ENCODE results near the gene TMEM271.

The TMEM271 gene

DNA sequence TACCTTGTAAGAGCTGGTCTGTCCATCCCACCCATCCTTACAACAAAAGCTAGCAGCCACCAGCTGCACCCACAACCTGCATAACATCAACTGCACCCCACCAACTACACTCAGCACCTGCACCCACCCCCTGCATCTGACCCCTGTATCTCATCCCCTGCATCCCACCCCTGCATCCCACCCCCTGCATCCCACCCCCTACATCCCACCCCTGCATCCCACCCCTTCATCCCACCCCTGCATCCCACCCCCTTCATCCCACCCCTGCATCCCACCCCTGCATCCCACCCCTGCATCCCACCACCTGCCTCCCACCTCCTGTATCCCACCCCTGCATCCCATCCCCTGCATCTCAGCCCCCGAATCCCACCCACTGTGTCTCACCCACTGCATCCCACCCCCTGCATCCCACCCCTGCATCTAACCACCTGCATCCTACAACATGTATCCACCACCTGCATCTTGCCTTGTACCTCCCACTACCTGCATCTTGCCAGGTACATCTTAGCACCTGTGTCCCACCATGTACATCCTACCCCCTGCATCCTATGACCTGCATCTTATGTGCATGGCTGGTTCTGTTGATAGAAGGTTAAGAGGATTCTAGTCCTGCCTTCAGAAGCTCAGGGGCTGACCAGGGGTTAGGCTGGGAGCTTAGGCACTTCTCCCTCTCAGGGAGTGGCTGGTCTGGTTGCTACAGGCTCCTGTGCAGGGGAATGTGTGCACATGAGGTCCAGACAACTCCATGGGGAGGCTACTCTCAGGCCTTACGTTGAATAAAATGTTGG is 9.4 kb downstream of the TMEM271 start:
- TF ChIP-seq, protein P1, sequence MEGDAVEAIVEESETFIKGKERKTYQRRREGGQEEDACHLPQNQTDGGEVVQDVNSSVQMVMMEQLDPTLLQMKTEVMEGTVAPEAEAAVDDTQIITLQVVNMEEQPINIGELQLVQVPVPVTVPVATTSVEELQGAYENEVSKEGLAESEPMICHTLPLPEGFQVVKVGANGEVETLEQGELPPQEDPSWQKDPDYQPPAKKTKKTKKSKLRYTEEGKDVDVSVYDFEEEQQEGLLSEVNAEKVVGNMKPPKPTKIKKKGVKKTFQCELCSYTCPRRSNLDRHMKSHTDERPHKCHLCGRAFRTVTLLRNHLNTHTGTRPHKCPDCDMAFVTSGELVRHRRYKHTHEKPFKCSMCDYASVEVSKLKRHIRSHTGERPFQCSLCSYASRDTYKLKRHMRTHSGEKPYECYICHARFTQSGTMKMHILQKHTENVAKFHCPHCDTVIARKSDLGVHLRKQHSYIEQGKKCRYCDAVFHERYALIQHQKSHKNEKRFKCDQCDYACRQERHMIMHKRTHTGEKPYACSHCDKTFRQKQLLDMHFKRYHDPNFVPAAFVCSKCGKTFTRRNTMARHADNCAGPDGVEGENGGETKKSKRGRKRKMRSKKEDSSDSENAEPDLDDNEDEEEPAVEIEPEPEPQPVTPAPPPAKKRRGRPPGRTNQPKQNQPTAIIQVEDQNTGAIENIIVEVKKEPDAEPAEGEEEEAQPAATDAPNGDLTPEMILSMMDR (IDR thresholded peaks at IDR 0.05), result no peak

DNA sequence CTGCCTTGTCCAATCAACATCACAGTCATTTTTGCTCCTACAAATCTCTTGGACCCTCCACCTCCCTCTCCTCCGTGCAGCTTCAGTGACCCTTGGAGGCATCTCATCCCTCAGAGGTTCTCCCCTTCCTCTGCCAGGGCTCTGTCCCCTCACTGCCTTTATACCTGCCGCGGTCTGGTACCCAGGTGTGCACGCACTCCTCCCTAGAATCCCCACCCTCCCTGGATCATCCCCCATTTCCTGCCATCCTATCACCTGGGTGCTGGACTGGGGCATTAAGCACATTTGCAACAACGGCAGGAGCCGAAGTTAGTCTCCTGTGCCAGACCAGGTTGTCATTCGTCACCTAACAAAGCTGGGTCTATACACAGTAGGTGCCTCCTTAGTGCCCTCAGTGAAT is 10.1 kb downstream of the TMEM271 start:
- TF ChIP-seq, protein P1 (IDR thresholded peaks at IDR 0.05), result no peak

DNA sequence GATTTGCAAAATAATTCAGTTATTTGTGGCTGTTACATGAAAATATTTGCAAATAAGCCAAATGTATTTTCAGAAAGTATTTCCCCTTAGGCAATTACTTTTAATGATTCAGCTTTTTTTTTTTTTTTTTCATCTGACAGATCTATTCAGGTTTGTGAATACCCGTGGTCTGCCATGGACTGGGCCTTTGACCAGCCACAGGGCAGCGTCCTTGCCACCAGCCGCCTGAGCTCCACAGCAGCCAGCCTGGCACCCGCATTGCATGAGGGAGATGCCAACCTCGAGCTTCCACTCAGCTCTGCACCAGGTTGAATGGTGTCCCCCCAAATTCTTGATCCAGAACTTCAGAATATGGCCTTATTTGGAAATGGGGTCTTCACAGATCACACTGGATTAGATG is 14.7 kb downstream of the TMEM271 start:
- TF ChIP-seq, protein P1 (IDR thresholded peaks at IDR 0.05), result no peak

DNA sequence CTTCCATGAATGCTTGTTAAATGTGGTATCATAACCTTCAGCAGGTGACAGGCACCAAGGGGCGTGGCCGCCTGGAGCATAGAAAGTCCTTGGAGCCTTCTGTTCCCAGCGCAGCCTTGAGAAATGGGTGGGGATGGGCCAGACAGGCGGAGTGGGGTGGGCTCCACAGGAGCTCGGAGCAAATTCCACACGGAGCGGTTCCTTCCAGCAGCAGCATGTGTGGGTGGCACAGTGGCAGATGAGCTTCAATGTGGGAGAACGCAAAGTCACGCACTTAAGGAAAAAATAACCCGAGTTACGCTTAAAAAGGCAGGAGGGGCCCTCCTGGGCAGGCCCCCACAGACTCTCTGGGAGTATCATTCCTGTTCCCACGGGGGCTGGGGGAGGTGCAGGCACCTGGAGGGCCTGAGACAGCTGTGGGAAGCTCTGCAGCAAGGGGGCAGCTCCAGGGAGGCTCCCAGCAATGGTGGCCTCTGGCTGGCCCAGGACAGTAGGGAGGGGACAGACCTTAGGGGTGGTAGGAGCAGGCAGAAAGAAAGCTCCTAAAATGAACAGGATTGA is 15.3 kb downstream of the TMEM271 start:
- TF ChIP-seq, protein P1 (IDR thresholded peaks at IDR 0.05), result no peak

DNA sequence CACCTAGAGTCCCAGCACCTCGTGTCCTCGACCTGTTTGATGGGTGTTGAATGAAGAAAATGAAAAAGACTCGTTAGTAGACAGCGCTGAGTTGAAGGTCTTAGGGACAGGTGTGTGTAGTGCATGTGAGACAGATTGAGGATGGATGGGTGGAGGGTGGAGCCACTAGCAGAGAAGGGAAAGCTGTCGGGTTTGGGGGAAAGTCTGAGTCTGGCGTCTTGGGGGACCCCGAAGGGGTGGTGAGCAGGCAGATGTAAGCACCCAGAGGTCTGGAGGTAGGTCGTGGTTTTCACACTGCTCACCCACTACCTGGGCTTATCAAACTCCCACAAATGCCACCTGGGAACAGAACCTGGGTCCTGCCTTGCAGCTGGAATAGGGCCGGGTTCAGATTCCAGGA is 16.0 kb downstream of the TMEM271 start:
- TF ChIP-seq, protein P1 (IDR thresholded peaks at IDR 0.05), result no peak

DNA sequence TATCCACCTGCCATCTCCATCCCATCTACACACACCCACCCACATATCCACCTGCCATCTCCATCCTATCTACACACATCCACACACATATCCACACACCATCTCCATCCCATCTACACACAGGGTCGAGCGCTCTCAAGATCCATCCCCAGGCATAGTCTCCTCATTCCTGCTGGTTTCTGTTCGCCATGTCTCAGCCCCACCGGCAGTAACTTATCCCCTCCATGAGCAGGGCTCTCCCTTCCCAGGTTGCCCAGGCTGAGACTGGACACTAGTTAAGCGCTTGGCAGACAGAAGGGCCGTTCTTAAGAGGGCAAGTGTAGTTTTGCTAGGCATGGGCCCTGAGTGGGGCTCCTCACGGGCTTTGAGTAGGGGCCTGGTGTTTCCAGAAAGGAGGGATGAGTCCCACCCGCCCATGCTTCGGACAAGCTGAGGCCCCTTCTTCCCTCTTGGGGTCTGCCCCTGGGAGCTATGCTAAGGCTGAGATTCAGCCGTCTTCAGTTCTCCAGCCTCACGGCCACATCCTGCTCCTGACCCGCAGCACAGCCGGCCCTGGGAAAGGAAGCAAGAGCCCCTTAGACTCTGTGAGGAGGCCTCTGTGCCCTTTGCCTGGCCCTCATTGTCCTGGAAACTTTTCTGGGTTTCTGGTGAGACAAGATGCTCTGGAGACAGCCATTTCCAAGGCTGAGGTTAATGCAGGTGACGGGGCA is 20.4 kb downstream of the TMEM271 start:
- TF ChIP-seq, protein P1 (IDR thresholded peaks at IDR 0.05), result no peak

DNA sequence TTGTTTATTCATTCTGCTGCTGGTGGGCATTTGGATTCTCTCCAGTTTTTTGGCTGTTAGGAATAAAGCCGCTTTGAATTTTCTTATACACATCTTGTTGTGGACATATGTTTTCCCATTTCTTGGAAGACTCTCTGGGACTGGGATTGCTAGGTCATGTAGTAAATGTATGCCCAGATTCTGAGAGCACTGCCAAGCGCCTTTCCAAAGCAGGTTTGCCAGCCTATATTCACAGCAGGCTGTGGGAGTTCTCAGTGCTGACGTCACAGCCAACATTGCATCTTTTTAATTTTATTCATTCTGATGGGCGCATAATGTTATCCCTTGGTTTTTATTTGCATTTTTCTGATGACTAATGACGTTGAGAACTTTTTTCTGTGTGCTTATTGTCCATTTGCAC is 24.1 kb downstream of the TMEM271 start:
- TF ChIP-seq, protein P1 (IDR thresholded peaks at IDR 0.05), result no peak

All from LNCAP (cell line).